MCF 10A (cell line): ENCODE measurements around the gene BRSK1. TPM values are rescaled to one million over a fixed set of nuclear protein-coding genes. Genes with fewer than 3 reads are reported as not detected.

Source experiments
- BruUV-seq: library from RNA; stranded (reverse); fragments of 400-500 nt; replicated peaks from 2 replicates; lab custom pipeline; 2021; lab: Mats Ljungman, UMichigan
- CTCF ChIA-PET: fragments of 300-600 bp; sonication (Branson Sonifier 250); formaldehyde crosslinking; extraction: SDS; loops from one replicate; lab custom pipeline; 2021; ENCODE audit warnings: antibody characterized with exemption, inconsistent platforms; lab: Yijun Ruan, JAX
- POLR2A ChIA-PET: fragments of 300-600, 350-650 bp; sonication (Branson Sonifier 250); formaldehyde crosslinking; extraction: SDS; loops from one replicate; lab custom pipeline; 2020; ENCODE audit warnings: antibody characterized with exemption, inconsistent platforms; lab: Yijun Ruan, JAX
- DNase-seq: peaks from one replicate; pipeline ENCODE4 v3.0.0-alpha.2; 2018; ENCODE audit not compliant: unreplicated experiment
- H3K27ac Mint-ChIP-seq: one replicate; pipeline ENCODE4 v1.8.0; 2022; ENCODE audit warnings: mild to moderate bottlenecking, low read depth, mixed read lengths; ENCODE audit not compliant: unreplicated experiment
- H3K27me3 Mint-ChIP-seq: one replicate; pipeline ENCODE4 v1.8.0; 2022; ENCODE audit warnings: mixed read lengths; ENCODE audit not compliant: insufficient read depth, unreplicated experiment
- H3K36me3 Mint-ChIP-seq: one replicate; pipeline ENCODE4 v1.8.0; 2022; ENCODE audit warnings: mild to moderate bottlenecking, moderate library complexity, mixed read lengths; ENCODE audit not compliant: insufficient read depth, unreplicated experiment
- H3K4me1 Mint-ChIP-seq: one replicate; pipeline ENCODE4 v1.8.0; 2022; ENCODE audit warnings: mixed read lengths; ENCODE audit not compliant: insufficient read depth, unreplicated experiment
- H3K4me3 Mint-ChIP-seq: one replicate; pipeline ENCODE4 v1.8.0; 2022; ENCODE audit warnings: mild to moderate bottlenecking, moderate library complexity, mixed read lengths; ENCODE audit not compliant: unreplicated experiment
- H3K9me3 Mint-ChIP-seq: one replicate; pipeline ENCODE4 v1.8.0; 2022; ENCODE audit warnings: mixed read lengths; ENCODE audit not compliant: unreplicated experiment
- intact Hi-C: fragments of 100-400 bp; cut with micrococcal nuclease; formaldehyde crosslinking; loops from 2 replicates; pipeline ENCODE4 v1.14.1; 2022
- total RNA-seq: library from RNA; stranded (reverse); gene quantifications from 2 replicates; pipeline ENCODE4 v1.2.3, GENCODE V29; 2022
- TF ChIP-seq, protein P1 (sequence below): fragments of 200-600 bp; IDR thresholded peaks from one replicate; pipeline ENCODE4 v1.8.0; 2022; ENCODE audit warnings: antibody characterized with exemption, mild to moderate bottlenecking; ENCODE audit not compliant: unreplicated experiment

The BRSK1 gene
- total RNA-seq, 1 experiment from 2014 or later = 5.1 TPM

DNA sequence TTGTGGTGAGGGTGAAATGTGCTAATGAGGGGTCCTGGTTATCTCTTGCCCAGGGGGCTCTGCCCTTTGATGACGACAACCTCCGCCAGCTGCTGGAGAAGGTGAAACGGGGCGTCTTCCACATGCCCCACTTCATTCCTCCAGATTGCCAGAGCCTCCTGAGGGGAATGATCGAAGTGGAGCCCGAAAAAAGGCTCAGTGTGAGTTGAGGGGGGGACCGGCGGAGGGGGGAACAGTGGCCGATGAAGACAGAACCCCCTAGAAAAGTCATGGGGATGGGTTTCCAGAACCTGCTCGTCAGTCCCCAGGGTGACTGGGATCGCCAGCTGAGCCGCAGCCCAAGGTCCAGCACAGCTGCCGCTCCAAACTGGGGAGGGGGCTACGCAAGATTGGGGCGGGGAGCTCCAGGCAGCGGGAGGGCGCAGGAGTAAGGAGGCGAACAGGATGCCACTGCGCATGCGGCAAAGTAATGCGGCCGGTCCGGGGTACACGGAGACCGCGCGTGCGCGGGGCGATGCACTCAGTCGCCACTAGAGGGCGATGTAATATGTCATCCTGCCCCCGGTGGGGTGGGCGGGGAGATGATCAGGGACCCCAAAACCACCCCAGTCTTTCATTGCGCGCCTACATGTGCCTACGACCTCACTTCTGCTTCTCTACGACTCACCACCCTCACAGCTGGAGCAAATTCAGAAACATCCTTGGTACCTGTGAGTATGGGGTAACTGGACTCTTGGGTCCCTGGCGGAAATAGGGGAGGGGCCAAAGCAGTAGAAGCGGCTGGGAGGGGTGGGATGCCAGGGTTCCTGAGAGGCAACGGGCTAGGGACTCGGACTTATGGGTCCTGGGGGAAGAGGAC lies 17.9 kb downstream of the BRSK1 start:
- DNase-seq = peak; percentile 81
- Mint-ChIP-seq H3K4me3 (peak overlapping the region; percentile 58), H3K4me1 (no peaks in the 10 kb centered on the region), H3K9me3 (no peaks in the 10 kb centered on the region), H3K27me3 (no peaks in the 10 kb centered on the region), H3K36me3 (no peaks in the 10 kb centered on the region), H3K27ac (no peak overlapping the region)
- ChIA-PET POLR2A (interaction anchor here (0.7 to 3.0 kb wide), 12 partner anchors 10 to 86 kb away, joined by 3 to 23 read pairs (median 4); partner anchors contain the start of genes KMT5C, PPP6R1 and TMEM238), CTCF (interaction anchor here (0.6 to 4.2 kb wide), 50 partner anchors 8 to 487 kb away, joined by 3 to 58 read pairs (median 5); partner anchors contain the start of genes KMT5C, PPP6R1, TMEM150B and TMEM238)
- intact Hi-C loops = loop anchor here (2.0 kb wide), 1 partner anchor 37 kb away; the partner anchor contains the start of gene KMT5C
- no TSS peak for BruUV-seq
- TF ChIP-seq, protein P1, sequence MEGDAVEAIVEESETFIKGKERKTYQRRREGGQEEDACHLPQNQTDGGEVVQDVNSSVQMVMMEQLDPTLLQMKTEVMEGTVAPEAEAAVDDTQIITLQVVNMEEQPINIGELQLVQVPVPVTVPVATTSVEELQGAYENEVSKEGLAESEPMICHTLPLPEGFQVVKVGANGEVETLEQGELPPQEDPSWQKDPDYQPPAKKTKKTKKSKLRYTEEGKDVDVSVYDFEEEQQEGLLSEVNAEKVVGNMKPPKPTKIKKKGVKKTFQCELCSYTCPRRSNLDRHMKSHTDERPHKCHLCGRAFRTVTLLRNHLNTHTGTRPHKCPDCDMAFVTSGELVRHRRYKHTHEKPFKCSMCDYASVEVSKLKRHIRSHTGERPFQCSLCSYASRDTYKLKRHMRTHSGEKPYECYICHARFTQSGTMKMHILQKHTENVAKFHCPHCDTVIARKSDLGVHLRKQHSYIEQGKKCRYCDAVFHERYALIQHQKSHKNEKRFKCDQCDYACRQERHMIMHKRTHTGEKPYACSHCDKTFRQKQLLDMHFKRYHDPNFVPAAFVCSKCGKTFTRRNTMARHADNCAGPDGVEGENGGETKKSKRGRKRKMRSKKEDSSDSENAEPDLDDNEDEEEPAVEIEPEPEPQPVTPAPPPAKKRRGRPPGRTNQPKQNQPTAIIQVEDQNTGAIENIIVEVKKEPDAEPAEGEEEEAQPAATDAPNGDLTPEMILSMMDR = peak; percentile 96

DNA sequence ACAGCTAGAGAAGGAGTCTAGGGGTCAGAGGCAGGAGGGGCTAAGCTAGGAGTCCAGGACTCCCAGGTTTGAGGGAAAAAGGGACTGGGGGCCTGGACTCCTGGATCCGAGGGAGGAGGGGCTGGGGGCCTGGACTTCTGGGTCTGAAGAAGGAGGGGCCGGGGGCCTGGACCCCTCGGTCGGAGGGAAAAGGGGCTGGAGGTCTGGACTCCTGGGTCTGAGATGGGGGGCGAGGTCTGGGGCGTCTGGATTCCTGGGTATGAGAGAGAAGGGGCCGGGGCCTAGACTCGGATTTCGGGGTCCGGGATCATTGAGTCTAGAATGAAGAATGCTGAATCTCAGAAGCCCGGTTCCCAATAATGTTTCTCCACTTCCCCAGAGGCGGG lies 18.5 kb downstream of the BRSK1 start:
- no TSS peak for BruUV-seq
- ChIA-PET POLR2A (interaction anchor here (0.7 to 3.0 kb wide), 12 partner anchors 11 to 82 kb away, joined by 3 to 23 read pairs (median 3); partner anchors contain the start of genes KMT5C and TMEM238), CTCF (interaction anchor here (0.6 to 4.2 kb wide), 25 partner anchors 10 to 201 kb away, joined by 3 to 58 read pairs (median 8); partner anchors contain the start of genes KMT5C, TMEM150B and TMEM238)
- Mint-ChIP-seq H3K4me3 (peak overlapping the region; percentile 58), H3K27me3 (no peaks in the 10 kb centered on the region), H3K36me3 (no peaks in the 10 kb centered on the region), H3K9me3 (no peaks in the 10 kb centered on the region), H3K4me1 (no peaks in the 10 kb centered on the region), H3K27ac (no peak overlapping the region)
- DNase-seq = no peak
- TF ChIP-seq, protein P1 = no peak
- intact Hi-C loops = loop anchor here (2.0 kb wide), 1 partner anchor 36 kb away; the partner anchor contains the start of gene KMT5C

DNA sequence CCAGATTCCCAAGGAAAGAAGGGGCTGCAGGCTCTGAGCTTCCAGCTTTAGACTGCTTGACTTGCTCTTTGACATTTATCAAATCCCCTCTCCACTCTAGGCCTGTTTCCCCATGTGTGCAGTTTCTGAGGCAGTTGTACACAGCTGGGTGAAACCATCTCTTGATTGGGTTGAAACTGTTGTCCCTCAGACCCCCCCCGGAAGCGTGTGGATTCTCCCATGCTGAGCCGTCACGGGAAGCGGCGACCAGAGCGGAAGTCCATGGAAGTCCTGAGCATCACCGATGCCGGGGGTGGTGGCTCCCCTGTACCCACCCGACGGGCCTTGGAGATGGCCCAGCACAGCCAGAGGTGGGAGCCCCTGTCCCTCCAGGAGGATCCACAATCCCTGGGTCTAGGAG lies 19.7 kb downstream of the BRSK1 start:
- POLR2A ChIA-PET = interaction anchor here (0.7 to 3.0 kb wide), 6 partner anchors 24 to 115 kb away, joined by 3 to 23 read pairs (median 4); partner anchors contain the start of gene KMT5C
- H3K27me3 Mint-ChIP-seq = no peaks in the 10 kb centered on the region
- TF ChIP-seq, protein P1 = no peak
- DNase-seq = no peak
- H3K4me3 Mint-ChIP-seq = no peak overlapping the region
- no peaks in the 10 kb centered on the region for H3K36me3 Mint-ChIP-seq
- no peaks in the 10 kb centered on the region for H3K9me3 Mint-ChIP-seq
- intact Hi-C loops = loop anchor here (2.0 kb wide), 1 partner anchor 35 kb away; the partner anchor contains the start of gene KMT5C
- CTCF ChIA-PET = interaction anchor here (0.6 to 4.2 kb wide), 18 partner anchors 9 to 799 kb away, joined by 3 to 58 read pairs (median 8); partner anchors contain the start of genes KMT5C, TMEM150B and TMEM238
- H3K4me1 Mint-ChIP-seq = no peaks in the 10 kb centered on the region
- no TSS peak for BruUV-seq
- H3K27ac Mint-ChIP-seq = no peak overlapping the region
